DOHH2 (cell line): Measurements from ENCODE around the gene SLC44A1.

Experiments
- H3F3A ChIP-seq: fragments of 200-600 bp; sonication (generic), shearing (Covaris generic); 2 replicates; pipeline ENCODE4 v1.6.0; 2016; ENCODE audit warnings: antibody characterized with exemption, mild to moderate bottlenecking; ENCODE audit not compliant: control insufficient read depth, insufficient read depth
- H3K27ac ChIP-seq: fragments of 200-600 bp; sonication (generic); 2 replicates; pipeline ENCODE4 v1.5.1; 2014; ENCODE audit warnings: low read depth, mild to moderate bottlenecking, low read length, moderate library complexity
- H3K27me3 ChIP-seq: fragments of 200-600 bp; sonication (generic); 2 replicates; pipeline ENCODE4 v1.6.1; 2014; ENCODE audit warnings: mild to moderate bottlenecking, low read length, mixed read lengths; ENCODE audit not compliant: control insufficient read depth
- H3K36me3 ChIP-seq: fragments of 200-600 bp; sonication (generic); 2 replicates; pipeline ENCODE4 v1.6.1; 2014; ENCODE audit warnings: mild to moderate bottlenecking, low read length, moderate library complexity, mixed read lengths; ENCODE audit not compliant: control insufficient read depth
- H3K4me1 ChIP-seq: fragments of 200-600 bp; sonication (generic); 2 replicates; pipeline ENCODE4 v1.6.1; 2014; ENCODE audit warnings: mild to moderate bottlenecking, low read length, mixed read lengths; ENCODE audit not compliant: control insufficient read depth
- H3K4me2 ChIP-seq: fragments of 200-600 bp; sonication (generic); 2 replicates; pipeline ENCODE4 v1.6.0; 2014; ENCODE audit warnings: mild to moderate bottlenecking, low read length, moderate library complexity
- H3K4me3 ChIP-seq: fragments of 200-600 bp; sonication (generic); 2 replicates; pipeline ENCODE4 v1.5.1; 2014; ENCODE audit warnings: mild to moderate bottlenecking, low read length, mixed read lengths
- H3K79me2 ChIP-seq: fragments of 200-600 bp; sonication (generic); 2 replicates; pipeline ENCODE4 v1.6.1; 2014; ENCODE audit warnings: mild to moderate bottlenecking, low read length, mixed read lengths; ENCODE audit not compliant: control insufficient read depth
- H3K9me2 ChIP-seq: fragments of 200-600 bp; sonication (generic); replicated peaks from 2 replicates; pipeline ENCODE4 v1.6.1; 2014; ENCODE audit warnings: mild to moderate bottlenecking, low read length, mixed read lengths; ENCODE audit not compliant: control insufficient read depth
- H3K9me3 ChIP-seq: fragments of 200-600 bp; sonication (generic); 2 replicates; pipeline ENCODE4 v1.6.1; 2014; ENCODE audit warnings: antibody characterized with exemption, low read length, mixed read lengths; ENCODE audit not compliant: control insufficient read depth, insufficient read depth
- H4K20me1 ChIP-seq: fragments of 200-600 bp; sonication (generic); 2 replicates; pipeline ENCODE4 v1.6.0; 2014; ENCODE audit warnings: low read depth, mild to moderate bottlenecking, antibody characterized with exemption, low read length, moderate library complexity; ENCODE audit not compliant: control insufficient read depth, insufficient read depth
- CTCF ChIP-seq: fragments of 200-600 bp; sonication (generic); IDR thresholded peaks from one replicate; pipeline ENCODE4 v1.5.1; 2014; ENCODE audit warnings: antibody characterized with exemption, mild to moderate bottlenecking, low read depth, low read length; ENCODE audit not compliant: poor library complexity, severe bottlenecking
- EZH2phosphoT487 ChIP-seq: fragments of 200-600 bp; sonication (generic); IDR thresholded peaks from 2 replicates; pipeline ENCODE4 v1.6.1; 2017; ENCODE audit warnings: borderline replicate concordance, mild to moderate bottlenecking, antibody characterized with exemption, low read length, moderate library complexity, mixed read lengths

The SLC44A1 gene

GRCh38 chr9:105355781-105356180, 111.3 kb downstream of the SLC44A1 start:
- Histone ChIP-seq H3K4me2 (no peak overlapping the region), H3K27ac (no peak overlapping the region), H4K20me1 (no peaks in the 10 kb centered on the region), H3K9me3 (no peaks in the 10 kb centered on the region), H3K79me2 (no peaks in the 10 kb centered on the region), H3K27me3 (no peaks in the 10 kb centered on the region), H3K9me2 (no peaks in the 10 kb centered on the region), H3K36me3 (0 out of 2 replicates have a peak, but pooled peaks cover 2% of the 10 kb centered on the region), H3K4me3 (no peak overlapping the region), H3F3A (no peaks in the 10 kb centered on the region), H3K4me1 (peaks cover 7% of the 10 kb centered on the region)
- TF ChIP-seq CTCF, result no peak
- TF ChIP-seq EZH2phosphoT487, result no peak

GRCh38 chr9:105357937-105358336, 113.5 kb downstream of the SLC44A1 start:
- 0 out of 2 replicates have a peak, but pooled peaks cover 2% of the 10 kb centered on the region for H3K36me3 ChIP-seq
- H3K4me3 ChIP-seq, result no peak overlapping the region
- H3K9me2 ChIP-seq, result no peaks in the 10 kb centered on the region
- H3K9me3 ChIP-seq, result no peaks in the 10 kb centered on the region
- H3F3A ChIP-seq, result no peaks in the 10 kb centered on the region
- H3K4me2 ChIP-seq, result no peak overlapping the region
- H3K79me2 ChIP-seq, result no peaks in the 10 kb centered on the region
- H3K27ac ChIP-seq, result no peak overlapping the region
- no peak for TF ChIP-seq EZH2phosphoT487
- TF ChIP-seq CTCF, result no peak
- H4K20me1 ChIP-seq, result no peaks in the 10 kb centered on the region
- no peaks in the 10 kb centered on the region for H3K27me3 ChIP-seq
- peaks cover 7% of the 10 kb centered on the region for H3K4me1 ChIP-seq

- TF ChIP-seq EZH2phosphoT487 (no peak), CTCF (no peak)
- Histone ChIP-seq H3K9me2 (no peaks in the 10 kb centered on the region), H3K36me3 (peaks cover 2% of the 10 kb centered on the region; the same call in 1 of the 2 replicates), H3K4me2 (no peak overlapping the region), H3K79me2 (no peaks in the 10 kb centered on the region), H3K9me3 (no peaks in the 10 kb centered on the region), H3K27me3 (no peaks in the 10 kb centered on the region), H3K4me1 (peaks cover 7% of the 10 kb centered on the region), H4K20me1 (no peaks in the 10 kb centered on the region), H3K4me3 (no peak overlapping the region), H3F3A (no peaks in the 10 kb centered on the region), H3K27ac (no peak overlapping the region)
These were observed 115.4 kb downstream of the SLC44A1 start for GRCh38 chr9:105359892-105360291.

- Histone ChIP-seq H3K79me2 (no peaks in the 10 kb centered on the region), H3K27me3 (no peaks in the 10 kb centered on the region), H4K20me1 (no peaks in the 10 kb centered on the region), H3K9me3 (no peaks in the 10 kb centered on the region), H3K4me1 (peaks cover 7% of the 10 kb centered on the region), H3K27ac (no peak overlapping the region), H3K4me3 (no peak overlapping the region), H3F3A (no peaks in the 10 kb centered on the region), H3K4me2 (no peak overlapping the region), H3K36me3 (peaks cover 2% of the 10 kb centered on the region; the same call in 1 of the 2 replicates), H3K9me2 (no peaks in the 10 kb centered on the region)
- TF ChIP-seq EZH2phosphoT487, result no peak
These were observed 115.9 kb downstream of the SLC44A1 start for GRCh38 chr9:105360344-105360743.
